ENCODE measurements around the gene IGSF9.

The IGSF9 gene

DNA sequence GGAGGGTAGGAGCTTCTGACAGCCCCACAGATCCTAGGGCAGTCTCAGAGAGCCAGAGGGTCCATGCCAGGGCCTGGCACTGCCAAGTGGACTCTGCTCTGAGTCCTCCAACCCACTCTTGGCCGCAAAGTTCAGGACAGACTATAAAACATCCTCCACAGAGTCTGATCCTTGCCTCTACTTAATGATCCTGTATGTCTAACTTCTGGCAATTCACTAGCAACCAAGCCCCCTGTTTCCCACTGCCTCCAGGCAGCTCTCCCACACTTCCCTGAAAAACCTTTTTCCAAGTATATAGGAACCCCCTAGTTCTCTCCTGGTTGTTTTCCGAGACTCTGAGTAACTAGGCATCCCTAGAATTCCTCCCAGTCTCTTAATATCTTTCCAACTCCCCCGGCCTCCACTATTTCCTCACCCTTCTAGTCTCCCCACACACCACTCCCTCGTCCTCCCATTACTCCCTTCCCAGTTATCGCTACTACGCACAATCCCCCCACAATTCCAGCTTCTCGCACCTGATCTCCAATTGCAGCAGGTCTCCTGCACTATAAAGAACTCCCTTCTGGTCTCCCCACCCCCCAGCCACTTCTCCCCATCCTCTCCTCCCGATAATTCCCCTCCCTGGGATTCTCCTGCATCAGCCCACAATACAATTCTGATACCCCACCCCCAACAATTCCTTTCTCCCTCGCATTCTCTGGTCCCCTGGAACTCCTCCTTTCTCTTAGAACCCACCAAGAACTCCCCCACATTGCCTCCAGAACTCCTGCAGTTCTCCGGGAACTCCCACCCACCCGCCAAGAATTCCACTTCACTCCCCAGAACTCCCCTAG lies 574 bp downstream of the IGSF9 start:
- no peak for DNase-seq

DNA sequence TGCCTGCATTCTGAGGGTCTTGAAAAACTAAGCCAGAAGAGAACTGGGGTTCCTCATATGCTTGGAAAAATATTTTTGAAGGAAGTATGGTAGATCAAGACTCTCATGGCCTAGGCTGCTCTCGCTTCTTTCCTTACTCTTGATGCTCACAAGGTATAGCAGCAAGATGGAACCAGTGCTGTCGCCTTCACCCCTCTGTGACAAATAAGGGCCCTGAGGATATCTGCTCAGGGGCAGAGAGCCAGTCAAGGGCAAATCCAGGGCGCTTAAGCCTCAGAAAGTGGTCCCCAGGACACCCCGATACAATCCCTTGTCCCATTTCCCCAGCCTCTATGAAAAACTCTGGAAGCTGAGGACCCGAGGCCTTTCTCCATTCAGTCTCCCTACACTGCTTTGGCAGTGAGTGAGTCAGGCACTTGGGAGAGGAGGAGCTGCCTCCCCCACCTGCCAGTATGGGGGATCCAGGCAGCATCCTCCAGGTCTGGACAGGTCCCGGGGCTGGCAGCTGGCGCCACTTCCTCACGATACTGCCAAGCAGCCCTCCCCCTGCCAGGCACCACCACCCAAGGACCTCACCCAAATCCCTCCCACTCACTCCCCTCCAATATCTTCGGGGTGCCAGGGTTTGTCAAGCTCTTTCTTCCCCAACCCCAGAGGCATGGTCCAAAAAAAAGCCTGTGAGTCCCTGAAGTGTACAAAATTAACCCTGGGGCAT lies 1.3 kb downstream of the IGSF9 start:
- DNase-seq = no peak

DNA sequence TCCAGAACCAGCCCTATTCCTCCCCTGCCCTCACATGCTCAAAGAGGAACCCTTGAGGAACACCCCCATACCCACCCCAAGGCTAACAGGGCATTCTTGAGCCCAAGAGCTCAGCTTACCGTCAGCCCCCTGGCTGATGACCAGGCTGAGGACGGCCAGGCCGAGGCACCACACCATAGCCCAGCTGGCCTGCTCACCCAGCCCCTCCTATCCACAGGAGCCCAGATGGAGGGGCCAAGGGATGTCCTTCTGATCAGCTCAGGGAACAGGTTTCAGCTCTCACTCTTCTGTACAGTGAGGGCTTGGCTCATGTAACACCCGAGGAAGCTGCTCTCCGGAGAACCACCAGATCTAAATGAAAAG lies 2.2 kb downstream of the IGSF9 start:
- no peak for DNase-seq

DNA sequence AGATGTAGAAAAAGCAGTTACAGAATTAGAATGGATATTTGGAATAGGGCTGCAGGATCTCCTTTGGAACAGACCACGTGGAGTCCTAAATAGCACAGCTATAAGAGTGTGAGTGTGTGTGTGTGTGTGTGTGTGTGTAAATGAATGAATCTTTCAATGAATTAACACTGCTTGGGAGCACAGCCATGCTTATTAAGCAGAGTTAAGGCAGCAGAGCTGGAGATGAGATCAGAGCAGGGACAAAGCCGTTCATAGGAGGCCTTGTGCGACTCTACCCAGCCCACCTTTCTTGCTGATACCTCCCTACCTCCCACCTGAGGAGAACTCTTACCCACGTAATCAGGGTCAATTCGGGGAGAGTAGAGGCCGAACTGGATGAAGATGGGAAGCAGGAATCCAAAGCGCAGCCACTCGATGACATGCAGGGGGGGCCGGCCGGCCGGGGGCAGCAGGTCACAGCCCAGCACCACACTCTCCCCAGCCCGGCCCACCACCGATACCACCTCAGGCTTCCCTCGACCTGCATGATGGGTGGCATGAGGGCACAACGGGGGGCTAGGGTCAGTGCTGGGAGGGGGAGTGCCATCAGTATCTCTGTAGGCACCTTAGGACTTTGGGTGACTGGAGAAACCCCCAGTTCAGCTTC lies 2.7 kb downstream of the IGSF9 start:
- no peak for DNase-seq

DNA sequence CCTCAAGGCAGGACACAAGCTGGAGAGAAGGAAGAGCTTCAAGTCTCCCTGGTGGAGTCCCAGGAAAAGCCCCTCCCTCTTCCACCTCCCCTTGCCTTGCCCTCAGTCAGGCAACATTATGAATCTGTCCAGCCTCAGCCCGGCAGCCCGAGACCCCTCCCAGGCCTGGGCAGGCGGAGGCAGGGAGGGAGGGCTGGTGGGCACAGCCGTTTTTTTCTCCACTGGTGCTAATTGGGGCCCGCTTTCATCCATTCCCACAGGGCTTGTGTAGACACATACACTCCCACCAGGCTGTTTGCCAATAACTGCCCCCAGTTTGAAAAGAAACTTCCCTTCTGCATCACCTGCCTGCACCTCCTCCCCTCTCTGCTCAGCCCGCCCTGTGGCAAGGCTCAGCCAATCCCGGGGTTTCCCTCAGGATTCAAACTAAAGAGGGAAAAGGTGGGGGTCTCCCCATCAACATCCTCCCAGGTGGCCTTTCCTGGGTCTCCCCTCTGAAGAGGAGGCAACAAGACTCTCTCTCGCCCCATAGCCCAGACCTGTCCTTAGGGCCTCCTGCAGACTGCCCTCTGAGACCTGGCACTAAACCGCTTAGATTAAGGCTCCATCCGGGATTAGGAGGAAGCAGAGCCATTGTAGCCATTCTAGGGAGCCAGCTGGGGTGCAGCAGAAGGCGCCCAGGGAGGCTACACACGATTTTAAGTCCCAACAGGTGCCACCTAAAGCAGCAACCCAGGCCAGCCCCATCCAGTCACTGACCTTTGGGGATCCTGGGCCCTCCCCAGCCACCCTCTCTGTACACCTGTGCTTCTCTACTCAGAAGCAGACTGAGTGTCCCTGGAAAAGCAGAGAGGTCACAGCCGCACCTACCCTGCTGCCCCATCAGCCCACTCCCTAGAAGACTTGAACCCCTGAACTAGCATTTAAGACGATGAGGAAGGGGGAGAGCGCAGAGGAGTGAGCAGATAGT lies 3.5 kb downstream of the IGSF9 start:
- DNase-seq = no peak

DNA sequence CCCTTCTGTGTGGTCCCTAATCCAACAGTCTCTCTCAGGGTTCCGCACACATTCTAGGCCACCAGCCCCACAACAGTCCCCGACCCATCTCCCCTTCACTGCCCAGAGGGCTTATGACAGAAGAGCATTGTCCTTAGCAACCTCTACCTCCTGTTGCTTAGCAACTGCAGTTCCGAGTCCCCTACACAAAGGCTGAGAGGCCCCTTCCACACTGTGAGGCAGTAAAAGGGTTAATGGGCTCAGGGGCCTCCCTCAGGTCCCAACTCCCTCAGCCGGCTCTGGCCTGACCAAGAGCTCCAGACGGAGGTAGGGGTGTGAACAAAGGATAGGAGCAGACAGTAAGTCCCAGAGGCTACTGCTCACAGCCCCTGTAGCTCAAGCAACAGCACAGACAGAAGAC lies 4.3 kb downstream of the IGSF9 start:
- DNase-seq = no peak

DNA sequence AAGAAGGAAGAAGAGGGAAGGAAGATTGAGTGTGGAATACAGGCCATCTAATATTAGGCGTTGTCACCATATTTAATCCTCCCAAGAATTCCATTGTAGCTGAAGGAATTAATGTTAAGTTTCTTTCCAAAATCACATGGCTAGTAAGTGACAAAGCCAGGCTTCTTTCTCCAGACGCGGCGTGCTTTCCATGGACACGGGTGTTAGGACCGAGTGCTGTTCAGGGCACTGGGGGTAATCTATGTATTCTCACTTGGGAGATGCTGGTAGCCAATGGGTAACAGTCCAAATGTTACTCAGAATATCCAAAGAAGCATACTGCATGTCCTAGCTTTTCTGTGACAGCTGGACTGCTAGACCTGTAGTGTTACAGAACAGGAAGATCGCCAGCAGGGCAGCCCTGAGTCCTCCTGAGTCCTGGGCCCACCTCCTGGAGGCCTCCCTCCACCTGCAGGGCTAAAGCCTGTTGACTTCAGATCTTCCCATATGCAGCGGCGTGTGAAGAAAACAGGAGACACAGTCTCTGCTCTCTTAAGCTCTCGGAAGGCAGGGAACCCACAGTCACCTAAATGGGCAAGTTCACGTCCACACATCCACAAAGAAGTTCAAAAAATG lies 5.3 kb downstream of the IGSF9 start:
- no peak for DNase-seq

DNA sequence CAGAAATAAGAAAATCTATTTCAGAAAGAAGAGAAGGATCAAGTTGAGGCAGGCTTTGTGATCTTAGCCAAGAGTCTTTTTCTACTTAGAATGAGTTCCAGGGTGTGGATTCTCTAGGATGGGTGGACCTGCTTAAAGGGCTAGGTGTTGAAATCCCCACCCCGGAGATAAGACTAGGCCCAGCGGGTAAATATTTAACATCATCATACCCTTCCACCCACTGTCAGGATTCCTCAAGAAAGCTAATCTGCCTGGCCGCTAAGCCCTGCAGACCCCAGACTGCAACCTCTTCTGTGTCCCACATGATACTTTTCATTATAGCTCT lies 5.8 kb downstream of the IGSF9 start:
- DNase-seq = no peak

DNA sequence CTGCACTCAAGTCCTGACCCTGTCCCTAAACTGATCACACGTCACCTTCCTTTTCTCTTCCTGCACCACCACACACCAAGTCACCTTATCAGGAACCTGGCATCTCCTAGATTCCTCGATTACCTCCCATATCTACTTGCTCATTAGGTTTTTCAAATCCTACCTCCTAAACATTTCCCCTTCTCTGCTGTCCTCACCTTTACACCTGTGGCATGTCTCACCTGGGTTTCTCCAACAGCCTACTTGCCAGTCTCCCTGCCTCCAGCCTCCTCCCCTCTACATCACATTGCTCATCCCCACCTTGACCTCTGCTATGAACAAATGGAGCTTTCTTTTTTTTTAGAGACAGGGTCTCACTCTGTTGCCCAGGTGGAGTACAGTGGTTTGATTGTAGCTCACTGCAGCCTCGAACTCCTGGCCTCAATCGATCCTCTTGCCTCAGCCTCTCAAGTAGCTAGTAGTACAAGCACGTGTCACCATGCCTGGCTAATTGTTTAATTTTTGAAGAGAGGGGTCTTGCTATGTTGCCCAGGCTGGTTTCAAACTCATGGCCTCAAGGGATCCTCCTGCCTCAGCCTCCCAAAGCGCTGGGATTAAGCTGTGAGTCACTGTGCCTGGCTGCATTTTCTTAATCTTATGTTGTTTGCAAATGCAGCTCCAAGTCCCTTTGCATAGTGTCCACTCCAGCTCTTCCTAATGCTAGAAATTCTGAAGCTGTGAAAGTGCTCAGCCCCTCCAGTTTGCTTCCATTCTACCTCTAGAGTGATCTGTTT lies 6.3 kb downstream of the IGSF9 start:
- DNase-seq = no peak

DNA sequence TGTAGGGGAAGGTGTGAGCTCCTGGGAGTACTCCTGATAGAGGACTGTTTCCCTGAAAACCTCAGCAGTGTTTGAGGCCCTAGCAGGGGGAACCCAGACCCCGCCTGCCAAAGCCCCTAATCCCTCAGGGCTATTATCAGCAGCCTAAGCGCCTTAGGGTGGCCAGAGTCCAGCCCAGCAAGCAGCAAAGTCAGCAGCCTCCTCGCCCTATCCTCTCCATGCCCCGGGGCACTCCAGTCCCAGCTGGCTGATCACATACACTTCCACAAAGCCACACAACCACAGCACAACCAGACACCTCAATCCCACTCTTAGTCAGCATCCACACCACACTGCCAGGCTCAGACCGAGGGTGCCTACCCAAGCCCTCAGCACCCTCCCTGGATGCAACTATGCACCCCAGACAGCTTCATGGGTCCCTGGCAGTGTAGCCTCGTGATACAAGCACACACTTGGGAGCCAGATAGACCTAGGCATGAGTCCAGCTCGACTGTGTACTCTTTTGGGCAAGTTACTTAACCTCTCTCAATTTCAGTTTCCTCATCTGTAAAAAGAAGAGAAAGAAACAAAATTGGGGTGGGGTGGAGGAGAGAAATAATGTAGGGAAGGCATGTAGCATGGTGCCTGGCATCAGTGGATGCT lies 7.1 kb downstream of the IGSF9 start:
- no peak for DNase-seq

DNA sequence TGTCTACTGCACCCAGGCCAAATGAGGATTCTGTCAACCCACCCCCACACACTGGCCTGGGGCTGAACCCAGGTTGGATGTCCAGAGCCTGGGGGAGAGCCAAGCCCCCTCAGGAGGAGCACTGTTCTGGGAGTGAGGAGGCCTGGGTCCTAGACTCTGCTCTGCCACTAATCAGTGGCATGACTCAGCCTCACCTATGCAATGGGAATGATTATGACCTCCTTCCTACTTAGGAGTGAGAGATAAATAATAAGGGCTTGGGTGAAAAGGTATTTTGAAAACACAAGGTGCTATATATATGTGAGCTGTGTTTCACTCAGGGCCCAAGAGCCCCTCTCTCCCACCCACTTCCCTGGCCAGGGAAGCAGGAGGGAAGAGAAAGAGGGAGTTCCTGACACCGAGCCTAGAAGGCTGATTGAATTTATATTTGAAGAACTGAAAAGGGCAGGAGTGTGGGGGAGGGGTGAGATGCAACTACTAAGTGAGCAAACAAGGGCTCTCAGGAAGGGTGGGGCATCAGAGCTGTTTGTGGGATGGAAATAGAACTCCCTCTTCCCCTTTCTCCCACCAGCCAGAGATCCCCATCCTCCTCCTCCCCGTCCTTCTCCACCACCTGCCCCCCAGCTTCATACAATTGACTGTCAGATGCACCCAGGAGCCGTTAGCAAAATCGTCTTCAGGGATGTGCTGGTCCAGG lies 8.2 kb downstream of the IGSF9 start:
- no peak for DNase-seq

DNA sequence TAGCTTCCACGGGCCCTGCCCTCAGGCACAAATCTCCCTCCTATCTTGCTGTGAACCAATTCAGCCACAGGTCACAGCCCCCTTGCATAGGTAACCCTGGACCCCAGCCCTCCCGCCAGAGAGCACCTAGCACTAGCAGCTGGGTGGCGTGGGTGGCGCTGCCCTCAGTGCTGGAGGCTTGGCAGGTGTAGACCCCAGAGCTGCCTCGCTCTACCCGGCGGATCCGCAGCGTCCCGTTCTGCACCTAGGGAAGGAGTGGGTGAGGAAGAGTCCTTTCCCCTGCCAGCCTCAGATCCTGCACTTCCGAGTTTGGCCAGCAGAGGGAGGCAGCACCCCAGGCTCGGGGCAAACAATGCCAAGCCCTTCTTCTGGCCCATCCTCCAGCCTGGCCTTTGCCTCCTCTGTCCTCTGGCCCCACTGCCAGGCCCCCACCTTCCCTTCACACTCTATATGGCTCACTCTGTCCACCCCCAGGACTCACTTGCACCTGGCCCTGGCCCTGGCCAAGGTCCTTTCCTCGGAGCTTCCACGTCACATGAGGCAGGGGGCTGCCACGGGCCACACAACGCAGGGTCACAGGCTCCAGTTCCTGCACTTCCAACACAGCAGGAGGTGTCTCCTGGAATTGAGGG lies 9.0 kb downstream of the IGSF9 start:
- peak; percentile 86 for DNase-seq

DNA sequence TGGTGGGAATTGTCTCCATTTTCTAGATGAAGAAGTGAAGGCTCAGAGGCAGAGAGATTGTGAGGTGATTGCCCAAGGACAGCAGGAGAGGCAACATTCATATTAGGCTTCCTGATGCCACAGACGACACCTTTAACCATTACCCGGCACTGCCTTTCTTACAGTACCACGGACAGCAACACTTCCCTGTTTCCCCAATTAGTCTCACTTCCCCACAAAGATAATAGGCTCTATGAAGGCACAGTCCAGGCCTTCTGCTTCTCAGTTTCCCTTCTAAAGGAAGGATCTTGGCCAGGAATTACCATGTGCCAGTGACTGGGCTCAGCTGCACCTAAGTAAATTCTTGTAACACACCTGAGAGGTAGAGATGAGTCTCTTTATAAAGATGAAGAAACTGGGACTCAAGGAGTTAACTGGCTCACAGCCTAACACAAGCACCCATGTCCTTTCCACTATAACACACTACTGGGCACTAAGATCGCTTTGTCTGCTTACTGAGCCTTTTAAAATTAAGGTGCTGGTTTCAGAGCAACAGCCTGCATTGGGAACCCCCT lies 9.6 kb downstream of the IGSF9 start:
- no peak for DNase-seq

DNA sequence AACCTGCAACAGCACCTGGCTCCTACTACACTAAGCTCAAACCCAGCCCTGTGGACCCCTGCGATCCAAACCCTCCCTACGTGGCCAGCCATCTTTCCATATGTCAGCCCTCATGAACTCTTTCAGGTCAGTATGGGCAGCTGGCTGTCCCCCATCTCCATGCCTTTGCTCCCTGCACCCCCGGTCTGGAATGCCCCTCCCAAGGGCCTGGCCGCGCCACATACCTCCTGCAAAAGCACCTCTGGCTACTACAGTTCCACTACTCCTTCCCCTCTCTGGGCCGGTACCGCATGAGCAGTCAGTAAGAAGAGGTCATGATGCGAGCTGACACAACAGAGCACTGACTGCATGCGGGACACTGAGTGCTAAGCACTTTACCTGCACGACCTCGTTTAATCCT lies 10.1 kb downstream of the IGSF9 start:
- no peak for DNase-seq

DNA sequence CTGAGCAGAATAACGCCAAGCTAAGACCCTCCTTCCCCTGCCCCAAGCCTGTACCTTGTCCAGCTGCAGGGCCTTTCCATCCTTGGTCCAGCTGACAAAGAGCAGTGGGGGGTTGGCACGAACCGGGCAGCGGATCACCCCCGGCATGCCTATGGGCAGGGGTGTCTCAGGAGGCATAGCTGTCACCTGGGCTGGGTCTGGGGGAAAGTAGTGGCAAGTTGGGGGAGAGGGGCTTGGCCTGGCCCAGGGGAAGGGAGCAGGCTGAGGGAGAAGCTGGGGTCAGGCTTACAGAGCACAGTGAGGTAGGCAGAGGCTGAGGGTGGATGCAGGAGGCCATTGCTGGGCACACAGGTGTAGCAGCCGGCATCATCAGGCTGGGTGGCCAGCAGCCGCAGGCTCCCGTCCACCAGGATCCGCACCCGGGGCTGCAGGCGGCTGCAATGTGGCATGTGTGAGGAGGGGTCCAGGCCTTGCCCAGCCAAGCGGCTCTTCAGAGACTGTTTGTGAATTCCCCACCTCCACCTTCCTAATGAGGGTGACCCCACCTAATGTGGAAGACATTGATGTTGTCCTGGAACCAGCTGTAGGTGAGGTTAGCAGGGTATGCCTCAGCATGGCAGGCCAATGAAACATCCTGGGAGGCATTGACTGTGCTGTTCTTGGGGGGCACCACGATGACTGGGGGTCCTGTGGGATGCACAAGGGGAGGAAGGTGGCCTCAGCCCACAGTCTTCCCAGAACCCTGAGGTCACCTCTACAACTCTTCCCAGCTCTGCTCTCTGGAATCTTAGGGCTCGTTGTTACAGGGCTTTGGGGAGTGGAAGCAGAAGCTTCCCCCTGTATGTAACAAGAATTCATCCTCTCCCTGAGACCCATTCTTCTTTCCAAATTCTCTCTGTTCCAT lies 11.0 kb downstream of the IGSF9 start:
- no peak for DNase-seq

DNA sequence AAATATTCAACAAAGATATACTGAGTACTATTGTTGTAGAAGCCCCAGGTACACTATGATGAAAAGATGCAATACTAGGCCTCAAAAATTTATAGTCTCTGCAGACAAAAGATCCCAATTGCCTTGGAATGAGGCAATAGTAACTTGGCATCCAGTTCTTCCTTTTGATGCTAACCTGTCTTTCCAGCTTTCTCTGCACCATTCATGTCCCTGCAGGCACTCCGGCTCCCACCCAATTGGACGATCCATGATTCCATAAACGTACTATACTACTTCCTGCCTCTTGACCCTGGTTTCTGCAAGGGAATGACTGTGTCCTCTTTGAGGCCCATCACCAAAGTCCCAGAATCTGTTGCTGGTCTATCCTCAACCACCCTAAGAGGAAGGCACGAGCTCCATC lies 12.1 kb downstream of the IGSF9 start:
- no peak for DNase-seq

DNA sequence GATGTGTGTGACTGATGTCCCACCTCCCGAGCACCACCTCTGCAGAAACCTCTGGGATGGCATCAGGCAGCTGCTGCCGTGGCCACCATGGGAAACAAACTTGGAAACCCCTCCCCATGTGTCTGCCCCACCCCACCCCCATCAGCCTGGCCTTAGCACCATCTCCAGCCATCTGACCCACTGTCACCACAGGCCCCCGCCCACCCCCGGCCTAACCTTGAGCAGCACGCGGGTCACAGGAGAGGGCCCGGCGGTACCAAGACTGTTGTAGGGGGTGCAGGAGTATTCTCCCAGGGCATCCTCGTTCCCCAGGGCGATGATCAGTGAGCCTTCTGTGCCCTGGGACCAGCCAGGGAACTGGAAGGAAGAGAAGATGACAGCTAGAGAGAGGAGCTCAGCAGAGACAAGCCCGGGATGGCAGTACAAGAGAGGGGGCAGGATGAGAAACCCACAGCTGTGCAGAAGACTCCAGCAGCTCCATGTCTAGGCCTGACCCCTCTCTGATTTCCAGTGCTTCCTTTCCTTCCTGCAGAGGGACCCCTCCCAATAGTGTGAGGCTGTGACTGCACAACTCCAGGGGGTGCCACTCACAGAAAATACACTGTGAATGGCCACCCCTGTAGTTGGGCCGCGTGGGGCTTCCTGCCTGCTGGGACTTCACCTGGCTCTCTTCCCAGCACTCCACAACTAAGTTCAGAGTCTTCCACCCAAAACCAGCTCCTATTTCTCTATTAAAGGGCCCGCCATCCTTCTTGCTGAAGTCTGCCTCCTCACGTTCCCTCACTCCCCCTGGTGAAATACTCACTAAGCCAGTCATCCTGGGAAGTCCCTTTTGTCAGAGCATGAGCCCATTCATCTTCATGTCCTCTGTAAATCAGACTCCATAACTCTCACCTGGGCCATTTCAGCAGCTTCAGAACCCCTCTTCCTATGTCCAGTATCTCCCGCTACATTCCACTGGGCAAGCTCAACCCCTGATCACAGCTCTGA lies 12.8 kb downstream of the IGSF9 start:
- DNase-seq = no peak

Data from stimulated activated CD4-positive, alpha-beta T cell treated with anti-CD3 and anti-CD28 coated beads, Interleukin-12 subunit alpha, Interleukin-12 subunit beta, amount 100 ng/mL, for 4 hours (primary cell).